Cardiac muscle cell (in vitro differentiated cells and primary cell): ENCODE measurements around the gene LRP1B. TPM values are rescaled to one million over a fixed set of nuclear protein-coding genes. Genes with fewer than 3 reads are reported as not detected.
"Not testable (repeated sequence)": the region's sequence is repeated elsewhere in the genome, so short reads cannot be mapped to it uniquely, and the experiment has no call there.

Experiments used
- DNase-seq, 2 donors: peaks; one replicate each; pipeline versions ENCODE4 v3.0.0 to v3.0.0-alpha.2; 2010 to 2017; ENCODE audit warnings: low read depth in 1 of 2, low spot score in 1 of 2
- H3K27ac ChIP-seq: fragments of 200-600 bp; sonication (generic); 2 replicates; pipeline ENCODE4 v1.5.1; 2016
- H3K27me3 ChIP-seq: fragments of 200-600 bp; sonication (generic); 2 replicates; pipeline ENCODE4 v1.6.0; 2016; ENCODE audit warnings: control low read depth
- H3K36me3 ChIP-seq: fragments of 200-600 bp; sonication (generic); 2 replicates; pipeline ENCODE4 v1.5.1; 2016; ENCODE audit warnings: control low read depth
- H3K4me1 ChIP-seq: fragments of 200-600 bp; sonication (generic); 2 replicates; pipeline ENCODE4 v1.8.1; 2017; ENCODE audit warnings: low read depth, mild to moderate bottlenecking, mixed run types
- H3K4me3 ChIP-seq: fragments of 200-600 bp; sonication (generic); 2 replicates; pipeline ENCODE4 v1.5.1; 2016; ENCODE audit warnings: mild to moderate bottlenecking
- H3K9me3 ChIP-seq: fragments of 200-600 bp; sonication (generic); 2 replicates; pipeline ENCODE4 v1.5.1; 2017; ENCODE audit warnings: low read depth, mild to moderate bottlenecking, control low read depth
- CTCF ChIP-seq: IDR thresholded peaks from 2 replicates; pipeline ENCODE4 v1.5.1; 2012; ENCODE audit warnings: low read depth, mild to moderate bottlenecking, low read length
- polyA plus RNA-seq: library from polyadenylated mRNA; unstranded; fragments of >200 nt; fragmentation: Nextera tagmentation; extraction: Ambion mirVana; gene quantifications from 2 replicates; pipeline ENCODE4 v1.2.1, GENCODE V29; 2016
- total RNA-seq: library from RNA; depleted of rRNA; stranded (reverse); fragments of >200 nt; gene quantifications from 2 replicates; pipeline ENCODE4 v1.2.3, GENCODE V29; 2016

The LRP1B gene
- total and polyA plus RNA-seq, 2 experiments from 2014 or later: 1.2 to 2.5 TPM

GRCh38 chr2:142095647-142096046 lies 35.2 kb downstream of the LRP1B start:
- TF ChIP-seq CTCF: no peak

GRCh38 chr2:142094233-142094632 lies 36.6 kb downstream of the LRP1B start:
- no peak overlapping the region for H3K4me3 ChIP-seq
- H3K27ac ChIP-seq: no peak overlapping the region
- no peaks in the 10 kb centered on the region for H3K27me3 ChIP-seq
- H3K36me3 ChIP-seq: no peaks in the 10 kb centered on the region
- no peak for DNase-seq
- no peaks in the 10 kb centered on the region for H3K4me1 ChIP-seq
- no peak for TF ChIP-seq CTCF
- no peaks in the 10 kb centered on the region for H3K9me3 ChIP-seq

More at GRCh38 chr2:142095647-142096046, 35.2 kb downstream of the LRP1B start:
- Histone ChIP-seq H3K4me1 (peaks cover 7% of the 10 kb centered on the region), H3K27ac (no peak overlapping the region), H3K27me3 (no peaks in the 10 kb centered on the region), H3K4me3 (no peak overlapping the region), H3K9me3 (no peaks in the 10 kb centered on the region), H3K36me3 (no peaks in the 10 kb centered on the region)
- DNase-seq: no peak

GRCh38 chr2:142088058-142088568 lies 42.7 kb downstream of the LRP1B start:
- Histone ChIP-seq H3K36me3 (no peaks in the 10 kb centered on the region), H3K4me3 (no peak overlapping the region), H3K9me3 (no peaks in the 10 kb centered on the region), H3K4me1 (peaks cover 14% of the 10 kb centered on the region), H3K27me3 (no peaks in the 10 kb centered on the region), H3K27ac (peak overlapping the region; percentile 77)
- TF ChIP-seq CTCF: no peak
- DNase-seq: no peak

- H3K36me3 ChIP-seq, H3K9me3 ChIP-seq, H3K27me3 ChIP-seq, DNase-seq, H3K4me3 ChIP-seq: not testable (repeated sequence)
- Histone ChIP-seq H3K4me1 (peaks cover 14% of the 10 kb centered on the region), H3K27ac (peak overlapping the region; percentile 77)
These were observed 43.2 kb downstream of the LRP1B start for GRCh38 chr2:142087585-142087984.

GRCh38 chr2:142082368-142082767 lies 48.4 kb downstream of the LRP1B start:
- no peak overlapping the region for H3K27ac ChIP-seq
- H3K27me3 ChIP-seq: no peaks in the 10 kb centered on the region
- H3K4me3 ChIP-seq: no peak overlapping the region
- no peak for TF ChIP-seq CTCF
- no peaks in the 10 kb centered on the region for H3K36me3 ChIP-seq
- H3K9me3 ChIP-seq: no peaks in the 10 kb centered on the region
- H3K4me1 ChIP-seq: peaks cover 6% of the 10 kb centered on the region
- DNase-seq: no peak

GRCh38 chr2:142076317-142076716 lies 54.5 kb downstream of the LRP1B start:
- no peaks in the 10 kb centered on the region for H3K27me3 ChIP-seq
- H3K4me1 ChIP-seq: no peaks in the 10 kb centered on the region
- H3K27ac ChIP-seq: no peak overlapping the region
- H3K9me3 ChIP-seq: no peaks in the 10 kb centered on the region
- no peak for DNase-seq
- no peaks in the 10 kb centered on the region for H3K36me3 ChIP-seq
- no peak overlapping the region for H3K4me3 ChIP-seq
- no peak for TF ChIP-seq CTCF
